Lower leg skin (tissue), 3 donors: ENCODE measurements around the gene KMT5B.

Experiments
- CTCF ChIP-seq, 3 donors: fragments of 450-650 bp; IDR thresholded peaks; one replicate each; pipeline ENCODE4 v1.5.1; 2016; ENCODE audit warnings: antibody characterized with exemption in 3 of 3, mild to moderate bottlenecking in 3 of 3, moderate library complexity in 2 of 3
- POLR2A ChIP-seq, 2 donors: fragments of 450-650 bp; IDR thresholded peaks; one replicate each; pipeline ENCODE4 v1.6.1; 2016 to 2017; ENCODE audit warnings: antibody characterized with exemption in 2 of 2, mild to moderate bottlenecking in 1 of 2, moderate library complexity in 1 of 2

- TF ChIP-seq CTCF (IDR thresholded peaks at IDR 0.05), result no peak
- no peak for TF ChIP-seq POLR2A (IDR thresholded peaks at IDR 0.05)
Observed at GRCh38 chr11:68226421-68226820, 13.3 kb upstream of the KMT5B start.
